WTC11 (cell line): ENCODE results near the gene MAST4. TPM values are rescaled to one million over a fixed set of nuclear protein-coding genes. Genes with fewer than 3 reads are reported as not detected.
A peak's percentile ranks its signal among the peaks of the same experiment; 100 is the strongest.

ENCODE experiments used
- ATAC-seq: fragments of 200-7000 bp; cut with Tn5 transposase; 2 replicates; pipeline ENCODE4 v1.10.0; 2021; ENCODE audit warnings: mild to moderate bottlenecking, moderate library complexity
- CTCF ChIA-PET: fragments of 300-600 bp; sonication (Branson Sonifier 250); formaldehyde crosslinking; loops from one replicate; lab custom pipeline; 2021; ENCODE audit warnings: antibody characterized with exemption; lab: Charles Lee
- POLR2A ChIA-PET: fragments of 350-600 bp; sonication (Branson Sonifier 250); formaldehyde crosslinking; loops from one replicate; lab custom pipeline; 2021; ENCODE audit warnings: antibody characterized with exemption; lab: Charles Lee
- DNase-seq: peaks from one replicate; pipeline ENCODE4 v3.0.0; 2021; ENCODE audit warnings: low spot score
- H3K27ac Mint-ChIP-seq: 2 replicates; pipeline ENCODE4 v1.8.0; 2021; ENCODE audit warnings: mixed read lengths
- H3K27me3 Mint-ChIP-seq: 2 replicates; pipeline ENCODE4 v1.8.0; 2021; ENCODE audit warnings: low read depth, mild to moderate bottlenecking, moderate library complexity, mixed read lengths
- H3K36me3 Mint-ChIP-seq: 2 replicates; pipeline ENCODE4 v1.8.0; 2021; ENCODE audit warnings: mixed read lengths
- H3K4me1 Mint-ChIP-seq: 2 replicates; pipeline ENCODE4 v1.8.0; 2022; ENCODE audit warnings: mixed read lengths
- H3K4me3 Mint-ChIP-seq: 2 replicates; pipeline ENCODE4 v1.8.0; 2021; ENCODE audit warnings: mild to moderate bottlenecking, moderate library complexity, mixed read lengths
- H3K9me3 Mint-ChIP-seq: 2 replicates; pipeline ENCODE4 v1.8.0; 2021; ENCODE audit warnings: mixed read lengths
- ATF1 ChIP-seq: sonication (generic); formaldehyde crosslinking; IDR thresholded peaks from 2 replicates; pipeline ENCODE4 v1.8.1; 2023; ENCODE audit warnings: mild to moderate bottlenecking, moderate library complexity, missing genetic modification reagents
- EMX1 ChIP-seq: fragments of 250-450 bp; sonication (Bioruptor Pico); IDR thresholded peaks from 2 replicates; pipeline ENCODE4 v1.8.0; 2021; ENCODE audit warnings: mild to moderate bottlenecking
- GTF2I ChIP-seq: fragments of 250-450 bp; sonication (Bioruptor Pico); conservative IDR thresholded peaks from 2 replicates; pipeline ENCODE4 v1.4.0; 2021; ENCODE audit warnings: mild to moderate bottlenecking
- NFYB ChIP-seq: sonication (generic); formaldehyde crosslinking; conservative IDR thresholded peaks from 2 replicates; pipeline ENCODE4 v1.8.0; 2022; ENCODE audit warnings: low read depth, missing genetic modification reagents
- RORB ChIP-seq: fragments of 250-450 bp; sonication (Bioruptor Pico); IDR thresholded peaks from 2 replicates; pipeline ENCODE4 v1.9.0; 2021; ENCODE audit warnings: mild to moderate bottlenecking
- TCF7 ChIP-seq: sonication (generic); formaldehyde crosslinking; IDR thresholded peaks from 2 replicates; pipeline ENCODE4 v1.8.0; 2022; ENCODE audit warnings: mild to moderate bottlenecking, low read depth, missing genetic modification reagents, moderate library complexity
- TP53 ChIP-seq: sonication (generic); formaldehyde crosslinking; IDR thresholded peaks from 2 replicates; pipeline ENCODE4 v1.8.1; 2023; ENCODE audit warnings: mild to moderate bottlenecking, missing genetic modification reagents
- ZNF317 ChIP-seq: sonication (generic); formaldehyde crosslinking; IDR thresholded peaks from 2 replicates; pipeline ENCODE4 v1.8.1; 2023; ENCODE audit warnings: low read depth, mild to moderate bottlenecking, moderate library complexity, missing genetic modification reagents, borderline replicate concordance
- ZNF423 ChIP-seq: fragments of 250-450 bp; sonication (Bioruptor Pico); IDR thresholded peaks from 2 replicates; pipeline ENCODE4 v2.1.2; 2022; ENCODE audit warnings: mild to moderate bottlenecking, moderate library complexity
- total RNA-seq: library from RNA; stranded (reverse); gene quantifications from 3 replicates; pipeline ENCODE4 v1.2.3, GENCODE V29; 2021
- TF ChIP-seq, protein P1 (sequence below): fragments of 250-450 bp; sonication (Bioruptor Pico); IDR thresholded peaks from 2 replicates; pipeline ENCODE4 v1.9.0; 2021; ENCODE audit warnings: mild to moderate bottlenecking
- TF ChIP-seq, protein P2 (sequence below): sonication (generic); formaldehyde crosslinking; IDR thresholded peaks from 2 replicates; pipeline ENCODE4 v1.8.0; 2022; ENCODE audit warnings: mild to moderate bottlenecking, missing genetic modification reagents
- TF ChIP-seq, protein P3 (sequence below): fragments of 250-450 bp; sonication (Bioruptor Pico); IDR thresholded peaks from 2 replicates; pipeline ENCODE4 v1.9.0; 2021; ENCODE audit warnings: mild to moderate bottlenecking, borderline replicate concordance
- TF ChIP-seq, protein P4 (sequence below): sonication (generic); formaldehyde crosslinking; IDR thresholded peaks from 2 replicates; pipeline ENCODE4 v1.8.1; 2023; ENCODE audit warnings: mild to moderate bottlenecking, missing genetic modification reagents, moderate library complexity
- TF ChIP-seq, protein P5 (sequence below): sonication (generic); formaldehyde crosslinking; IDR thresholded peaks from 2 replicates; pipeline ENCODE4 v1.8.0; 2023; ENCODE audit warnings: missing genetic modification reagents, mild to moderate bottlenecking, borderline replicate concordance
- TF ChIP-seq, protein P6 (sequence below): fragments of 250-450 bp; sonication (Bioruptor Pico); IDR thresholded peaks from 2 replicates; pipeline ENCODE4 v1.9.0; 2021; ENCODE audit warnings: moderate library complexity, mild to moderate bottlenecking, inconsistent platforms, borderline replicate concordance
- TF ChIP-seq, protein P7 (sequence below): sonication (generic); formaldehyde crosslinking; IDR thresholded peaks from 2 replicates; pipeline ENCODE4 v1.8.1; 2022; ENCODE audit warnings: low read depth, missing genetic modification reagents, borderline replicate concordance

MAST4 gene
- total RNA-seq, 1 experiment from 2014 or later = 8.0 TPM

DNA sequence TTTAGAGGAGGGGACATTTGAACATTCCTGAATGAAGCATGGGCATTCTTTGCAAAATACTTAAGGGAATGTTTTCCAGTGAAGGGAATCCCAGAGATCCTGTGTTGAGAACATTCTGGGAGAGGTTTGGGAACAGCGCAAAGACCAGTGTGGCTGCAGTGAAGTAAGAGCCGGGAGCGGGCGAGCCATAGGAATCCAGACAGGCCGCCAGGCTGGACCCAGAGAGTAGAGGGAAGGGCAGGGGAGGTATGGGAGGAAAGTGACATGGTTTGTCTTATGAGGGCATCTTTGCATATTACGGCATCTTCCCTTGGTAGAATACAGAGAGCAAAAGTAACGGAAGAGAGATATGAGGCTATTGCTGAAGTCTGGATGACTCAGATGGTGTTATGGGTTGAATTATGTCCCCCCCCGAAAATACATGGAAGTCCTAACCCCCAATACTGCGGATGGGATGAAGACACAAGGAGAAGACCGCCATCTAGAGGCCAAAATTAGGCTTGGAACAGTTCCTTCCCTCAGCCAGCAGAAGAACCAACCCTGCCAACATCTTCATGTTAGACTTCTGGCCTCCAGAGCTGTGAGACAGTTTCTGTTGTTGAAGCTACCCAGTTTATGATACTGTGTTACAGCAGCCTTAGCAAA is 268.2 kb downstream of the MAST4 start (continued):
- TF ChIP-seq, protein P1, sequence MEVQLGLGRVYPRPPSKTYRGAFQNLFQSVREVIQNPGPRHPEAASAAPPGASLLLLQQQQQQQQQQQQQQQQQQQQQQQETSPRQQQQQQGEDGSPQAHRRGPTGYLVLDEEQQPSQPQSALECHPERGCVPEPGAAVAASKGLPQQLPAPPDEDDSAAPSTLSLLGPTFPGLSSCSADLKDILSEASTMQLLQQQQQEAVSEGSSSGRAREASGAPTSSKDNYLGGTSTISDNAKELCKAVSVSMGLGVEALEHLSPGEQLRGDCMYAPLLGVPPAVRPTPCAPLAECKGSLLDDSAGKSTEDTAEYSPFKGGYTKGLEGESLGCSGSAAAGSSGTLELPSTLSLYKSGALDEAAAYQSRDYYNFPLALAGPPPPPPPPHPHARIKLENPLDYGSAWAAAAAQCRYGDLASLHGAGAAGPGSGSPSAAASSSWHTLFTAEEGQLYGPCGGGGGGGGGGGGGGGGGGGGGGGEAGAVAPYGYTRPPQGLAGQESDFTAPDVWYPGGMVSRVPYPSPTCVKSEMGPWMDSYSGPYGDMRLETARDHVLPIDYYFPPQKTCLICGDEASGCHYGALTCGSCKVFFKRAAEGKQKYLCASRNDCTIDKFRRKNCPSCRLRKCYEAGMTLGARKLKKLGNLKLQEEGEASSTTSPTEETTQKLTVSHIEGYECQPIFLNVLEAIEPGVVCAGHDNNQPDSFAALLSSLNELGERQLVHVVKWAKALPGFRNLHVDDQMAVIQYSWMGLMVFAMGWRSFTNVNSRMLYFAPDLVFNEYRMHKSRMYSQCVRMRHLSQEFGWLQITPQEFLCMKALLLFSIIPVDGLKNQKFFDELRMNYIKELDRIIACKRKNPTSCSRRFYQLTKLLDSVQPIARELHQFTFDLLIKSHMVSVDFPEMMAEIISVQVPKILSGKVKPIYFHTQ = no peak
- no peak for TF ChIP-seq NFYB
- TF ChIP-seq, protein P2, sequence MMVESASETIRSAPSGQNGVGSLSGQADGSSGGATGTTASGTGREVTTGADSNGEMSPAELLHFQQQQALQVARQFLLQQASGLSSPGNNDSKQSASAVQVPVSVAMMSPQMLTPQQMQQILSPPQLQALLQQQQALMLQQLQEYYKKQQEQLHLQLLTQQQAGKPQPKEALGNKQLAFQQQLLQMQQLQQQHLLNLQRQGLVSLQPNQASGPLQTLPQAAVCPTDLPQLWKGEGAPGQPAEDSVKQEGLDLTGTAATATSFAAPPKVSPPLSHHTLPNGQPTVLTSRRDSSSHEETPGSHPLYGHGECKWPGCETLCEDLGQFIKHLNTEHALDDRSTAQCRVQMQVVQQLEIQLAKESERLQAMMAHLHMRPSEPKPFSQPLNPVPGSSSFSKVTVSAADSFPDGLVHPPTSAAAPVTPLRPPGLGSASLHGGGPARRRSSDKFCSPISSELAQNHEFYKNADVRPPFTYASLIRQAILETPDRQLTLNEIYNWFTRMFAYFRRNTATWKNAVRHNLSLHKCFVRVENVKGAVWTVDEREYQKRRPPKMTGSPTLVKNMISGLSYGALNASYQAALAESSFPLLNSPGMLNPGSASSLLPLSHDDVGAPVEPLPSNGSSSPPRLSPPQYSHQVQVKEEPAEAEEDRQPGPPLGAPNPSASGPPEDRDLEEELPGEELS (CRISPR knock-in tag) = no peak
- TF ChIP-seq, protein P3, sequence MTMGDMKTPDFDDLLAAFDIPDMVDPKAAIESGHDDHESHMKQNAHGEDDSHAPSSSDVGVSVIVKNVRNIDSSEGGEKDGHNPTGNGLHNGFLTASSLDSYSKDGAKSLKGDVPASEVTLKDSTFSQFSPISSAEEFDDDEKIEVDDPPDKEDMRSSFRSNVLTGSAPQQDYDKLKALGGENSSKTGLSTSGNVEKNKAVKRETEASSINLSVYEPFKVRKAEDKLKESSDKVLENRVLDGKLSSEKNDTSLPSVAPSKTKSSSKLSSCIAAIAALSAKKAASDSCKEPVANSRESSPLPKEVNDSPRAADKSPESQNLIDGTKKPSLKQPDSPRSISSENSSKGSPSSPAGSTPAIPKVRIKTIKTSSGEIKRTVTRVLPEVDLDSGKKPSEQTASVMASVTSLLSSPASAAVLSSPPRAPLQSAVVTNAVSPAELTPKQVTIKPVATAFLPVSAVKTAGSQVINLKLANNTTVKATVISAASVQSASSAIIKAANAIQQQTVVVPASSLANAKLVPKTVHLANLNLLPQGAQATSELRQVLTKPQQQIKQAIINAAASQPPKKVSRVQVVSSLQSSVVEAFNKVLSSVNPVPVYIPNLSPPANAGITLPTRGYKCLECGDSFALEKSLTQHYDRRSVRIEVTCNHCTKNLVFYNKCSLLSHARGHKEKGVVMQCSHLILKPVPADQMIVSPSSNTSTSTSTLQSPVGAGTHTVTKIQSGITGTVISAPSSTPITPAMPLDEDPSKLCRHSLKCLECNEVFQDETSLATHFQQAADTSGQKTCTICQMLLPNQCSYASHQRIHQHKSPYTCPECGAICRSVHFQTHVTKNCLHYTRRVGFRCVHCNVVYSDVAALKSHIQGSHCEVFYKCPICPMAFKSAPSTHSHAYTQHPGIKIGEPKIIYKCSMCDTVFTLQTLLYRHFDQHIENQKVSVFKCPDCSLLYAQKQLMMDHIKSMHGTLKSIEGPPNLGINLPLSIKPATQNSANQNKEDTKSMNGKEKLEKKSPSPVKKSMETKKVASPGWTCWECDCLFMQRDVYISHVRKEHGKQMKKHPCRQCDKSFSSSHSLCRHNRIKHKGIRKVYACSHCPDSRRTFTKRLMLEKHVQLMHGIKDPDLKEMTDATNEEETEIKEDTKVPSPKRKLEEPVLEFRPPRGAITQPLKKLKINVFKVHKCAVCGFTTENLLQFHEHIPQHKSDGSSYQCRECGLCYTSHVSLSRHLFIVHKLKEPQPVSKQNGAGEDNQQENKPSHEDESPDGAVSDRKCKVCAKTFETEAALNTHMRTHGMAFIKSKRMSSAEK = no peak
- no peak for TF ChIP-seq ATF1 (CRISPR knock-in tag)
- TF ChIP-seq TP53 (CRISPR knock-in tag) = no peak
- TF ChIP-seq RORB = no peak
- TF ChIP-seq, protein P4, sequence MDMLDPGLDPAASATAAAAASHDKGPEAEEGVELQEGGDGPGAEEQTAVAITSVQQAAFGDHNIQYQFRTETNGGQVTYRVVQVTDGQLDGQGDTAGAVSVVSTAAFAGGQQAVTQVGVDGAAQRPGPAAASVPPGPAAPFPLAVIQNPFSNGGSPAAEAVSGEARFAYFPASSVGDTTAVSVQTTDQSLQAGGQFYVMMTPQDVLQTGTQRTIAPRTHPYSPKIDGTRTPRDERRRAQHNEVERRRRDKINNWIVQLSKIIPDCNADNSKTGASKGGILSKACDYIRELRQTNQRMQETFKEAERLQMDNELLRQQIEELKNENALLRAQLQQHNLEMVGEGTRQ = no peak

DNA sequence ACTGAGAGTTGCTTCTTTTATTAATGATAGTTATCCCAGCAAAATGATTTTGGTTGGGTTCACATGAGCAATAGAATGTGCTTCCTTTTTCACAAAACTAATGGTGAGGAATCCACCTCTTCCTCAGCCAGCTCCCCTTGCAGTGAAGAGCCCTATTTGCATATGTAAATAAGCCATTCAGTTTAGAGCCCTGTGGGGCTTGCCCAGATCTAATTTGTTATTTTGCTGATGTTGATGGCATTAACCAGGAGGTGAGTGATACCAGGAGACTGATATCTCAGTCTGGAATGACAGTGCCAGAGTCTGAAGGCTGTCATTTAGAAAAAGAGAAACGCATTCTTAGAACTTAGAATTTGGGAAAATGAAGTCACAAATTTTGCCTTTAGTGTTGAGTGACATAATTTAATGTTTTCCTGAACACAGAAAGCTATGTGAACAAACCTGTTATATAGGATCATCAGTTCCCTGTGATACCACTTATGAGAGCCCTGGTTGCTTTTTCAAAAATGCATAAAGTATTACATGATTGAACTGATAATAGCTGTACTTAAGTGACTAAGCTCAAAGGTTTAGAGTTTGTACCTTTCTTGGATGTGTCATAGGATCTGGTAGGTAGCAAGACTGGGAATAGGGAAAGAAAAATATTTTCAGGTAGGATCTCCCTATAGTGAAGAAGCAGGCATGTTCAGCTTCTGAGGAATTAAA is 271.6 kb downstream of the MAST4 start:
- DNase-seq (no peak), ATAC-seq (peak; percentile 40)
- Mint-ChIP-seq H3K9me3 (no peaks in the 10 kb centered on the region), H3K36me3 (no peaks in the 10 kb centered on the region), H3K27ac (no peak overlapping the region), H3K4me1 (peaks cover 31% of the 10 kb centered on the region), H3K4me3 (no peak overlapping the region), H3K27me3 (no peaks in the 10 kb centered on the region; the same call in 1 of the 2 replicates)
- CTCF ChIA-PET = interaction anchor here (0.9 kb wide), 1 partner anchor 31 kb away, joined by 3 read pairs; no protein-coding TSS in a partner anchor
- POLR2A ChIA-PET = no interaction called here
- TF ChIP-seq TCF7 (CRISPR knock-in tag) = no peak
- TF ChIP-seq EMX1 = no peak
- TF ChIP-seq GTF2I = no peak
- no peak for TF ChIP-seq ZNF423 (CRISPR knock-in tag)
- TF ChIP-seq, protein P5, sequence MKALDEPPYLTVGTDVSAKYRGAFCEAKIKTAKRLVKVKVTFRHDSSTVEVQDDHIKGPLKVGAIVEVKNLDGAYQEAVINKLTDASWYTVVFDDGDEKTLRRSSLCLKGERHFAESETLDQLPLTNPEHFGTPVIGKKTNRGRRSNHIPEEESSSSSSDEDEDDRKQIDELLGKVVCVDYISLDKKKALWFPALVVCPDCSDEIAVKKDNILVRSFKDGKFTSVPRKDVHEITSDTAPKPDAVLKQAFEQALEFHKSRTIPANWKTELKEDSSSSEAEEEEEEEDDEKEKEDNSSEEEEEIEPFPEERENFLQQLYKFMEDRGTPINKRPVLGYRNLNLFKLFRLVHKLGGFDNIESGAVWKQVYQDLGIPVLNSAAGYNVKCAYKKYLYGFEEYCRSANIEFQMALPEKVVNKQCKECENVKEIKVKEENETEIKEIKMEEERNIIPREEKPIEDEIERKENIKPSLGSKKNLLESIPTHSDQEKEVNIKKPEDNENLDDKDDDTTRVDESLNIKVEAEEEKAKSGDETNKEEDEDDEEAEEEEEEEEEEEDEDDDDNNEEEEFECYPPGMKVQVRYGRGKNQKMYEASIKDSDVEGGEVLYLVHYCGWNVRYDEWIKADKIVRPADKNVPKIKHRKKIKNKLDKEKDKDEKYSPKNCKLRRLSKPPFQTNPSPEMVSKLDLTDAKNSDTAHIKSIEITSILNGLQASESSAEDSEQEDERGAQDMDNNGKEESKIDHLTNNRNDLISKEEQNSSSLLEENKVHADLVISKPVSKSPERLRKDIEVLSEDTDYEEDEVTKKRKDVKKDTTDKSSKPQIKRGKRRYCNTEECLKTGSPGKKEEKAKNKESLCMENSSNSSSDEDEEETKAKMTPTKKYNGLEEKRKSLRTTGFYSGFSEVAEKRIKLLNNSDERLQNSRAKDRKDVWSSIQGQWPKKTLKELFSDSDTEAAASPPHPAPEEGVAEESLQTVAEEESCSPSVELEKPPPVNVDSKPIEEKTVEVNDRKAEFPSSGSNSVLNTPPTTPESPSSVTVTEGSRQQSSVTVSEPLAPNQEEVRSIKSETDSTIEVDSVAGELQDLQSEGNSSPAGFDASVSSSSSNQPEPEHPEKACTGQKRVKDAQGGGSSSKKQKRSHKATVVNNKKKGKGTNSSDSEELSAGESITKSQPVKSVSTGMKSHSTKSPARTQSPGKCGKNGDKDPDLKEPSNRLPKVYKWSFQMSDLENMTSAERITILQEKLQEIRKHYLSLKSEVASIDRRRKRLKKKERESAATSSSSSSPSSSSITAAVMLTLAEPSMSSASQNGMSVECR (CRISPR knock-in tag) = no peak
- TF ChIP-seq, protein P6, sequence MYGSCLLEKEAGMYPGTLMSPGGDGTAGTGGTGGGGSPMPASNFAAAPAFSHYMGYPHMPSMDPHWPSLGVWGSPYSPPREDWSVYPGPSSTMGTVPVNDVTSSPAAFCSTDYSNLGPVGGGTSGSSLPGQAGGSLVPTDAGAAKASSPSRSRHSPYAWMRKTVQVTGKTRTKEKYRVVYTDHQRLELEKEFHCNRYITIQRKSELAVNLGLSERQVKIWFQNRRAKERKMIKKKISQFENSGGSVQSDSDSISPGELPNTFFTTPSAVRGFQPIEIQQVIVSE (CRISPR knock-in tag) = no peak
- no peak for TF ChIP-seq ZNF317 (CRISPR knock-in tag)
- TF ChIP-seq, protein P7, sequence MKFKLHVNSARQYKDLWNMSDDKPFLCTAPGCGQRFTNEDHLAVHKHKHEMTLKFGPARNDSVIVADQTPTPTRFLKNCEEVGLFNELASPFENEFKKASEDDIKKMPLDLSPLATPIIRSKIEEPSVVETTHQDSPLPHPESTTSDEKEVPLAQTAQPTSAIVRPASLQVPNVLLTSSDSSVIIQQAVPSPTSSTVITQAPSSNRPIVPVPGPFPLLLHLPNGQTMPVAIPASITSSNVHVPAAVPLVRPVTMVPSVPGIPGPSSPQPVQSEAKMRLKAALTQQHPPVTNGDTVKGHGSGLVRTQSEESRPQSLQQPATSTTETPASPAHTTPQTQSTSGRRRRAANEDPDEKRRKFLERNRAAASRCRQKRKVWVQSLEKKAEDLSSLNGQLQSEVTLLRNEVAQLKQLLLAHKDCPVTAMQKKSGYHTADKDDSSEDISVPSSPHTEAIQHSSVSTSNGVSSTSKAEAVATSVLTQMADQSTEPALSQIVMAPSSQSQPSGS = no peak
